Liver (tissue), 9 donors: ENCODE data around the gene GOSR1. TPM values are rescaled to one million over a fixed set of nuclear protein-coding genes. Genes with fewer than 3 reads are reported as not detected.

Experiments
- DNase-seq: peaks from one replicate; pipeline ENCODE4 v3.0.0-alpha.2; 2017; ENCODE audit warnings: low spot score
- H3K27ac ChIP-seq, 2 donors: one replicate each; pipeline ENCODE4 v1.7.0; 2013; ENCODE audit warnings: inconsistent platforms in 2 of 2, low read length in 2 of 2, control low read depth in 1 of 2, low read depth in 1 of 2, mild to moderate bottlenecking in 1 of 2
- H3K27me3 ChIP-seq, 4 donors: one replicate each; pipeline versions ENCODE4 v1.6.1 to v1.7.0; 2013; ENCODE audit warnings: low read length in 3 of 4, inconsistent platforms in 1 of 4, mild to moderate bottlenecking in 1 of 4, moderate library complexity in 1 of 4; ENCODE audit not compliant: control insufficient read depth in 4 of 4, insufficient read depth in 4 of 4
- H3K36me3 ChIP-seq, 4 donors: one replicate each; pipeline versions ENCODE4 v1.6.1 to v1.7.0; 2013; ENCODE audit warnings: low read length in 3 of 4, mild to moderate bottlenecking in 3 of 4, low read depth in 1 of 4, moderate library complexity in 1 of 4; ENCODE audit not compliant: control insufficient read depth in 4 of 4, insufficient read depth in 3 of 4
- H3K4me1 ChIP-seq, 4 donors: one replicate each; pipeline versions ENCODE4 v1.6.1 to v1.7.0; 2013; ENCODE audit warnings: low read length in 3 of 4, mild to moderate bottlenecking in 3 of 4, moderate library complexity in 1 of 4; ENCODE audit not compliant: control insufficient read depth in 4 of 4, insufficient read depth in 4 of 4
- H3K4me3 ChIP-seq, 3 donors: one replicate each; pipeline versions ENCODE4 v1.6.1 to v1.7.0; 2013; ENCODE audit warnings: low read length in 3 of 3, control low read depth in 1 of 3, low read depth in 1 of 3, mild to moderate bottlenecking in 1 of 3
- H3K9ac ChIP-seq, 2 donors: one replicate each; pipeline ENCODE4 v1.7.0; 2013; ENCODE audit warnings: low read length in 2 of 2, mild to moderate bottlenecking in 2 of 2, moderate library complexity in 2 of 2, control low read depth in 1 of 2, low read depth in 1 of 2
- H3K9me3 ChIP-seq, 4 donors: one replicate each; pipeline versions ENCODE4 v1.6.1 to v1.7.0; 2013; ENCODE audit warnings: low read length in 3 of 4; ENCODE audit not compliant: control insufficient read depth in 4 of 4
- FOXA1 ChIP-seq: IDR thresholded peaks from 2 replicates; pipeline ENCODE4 v1.6.1; 2016; ENCODE audit warnings: antibody characterized with exemption
- FOXA2 ChIP-seq: IDR thresholded peaks from 2 replicates; pipeline ENCODE4 v1.6.1; 2016; ENCODE audit warnings: antibody characterized with exemption
- GABPA ChIP-seq, 2 donors: IDR thresholded peaks in 1 of 2; conservative IDR thresholded peaks in 1 of 2; 2 replicates each; pipeline ENCODE4 v1.6.1; 2016; ENCODE audit warnings: antibody characterized with exemption in 2 of 2, mild to moderate bottlenecking in 1 of 2, moderate library complexity in 1 of 2
- HNF4A ChIP-seq, 2 donors: conservative IDR thresholded peaks; 2 replicates each; pipeline ENCODE4 v1.6.1; 2016; ENCODE audit warnings: antibody characterized with exemption in 2 of 2, mild to moderate bottlenecking in 2 of 2
- HNF4G ChIP-seq: IDR thresholded peaks from 2 replicates; pipeline ENCODE4 v1.6.1; 2016; ENCODE audit warnings: antibody characterized with exemption
- JUND ChIP-seq, 2 donors: IDR thresholded peaks; 2 replicates each; pipeline ENCODE4 v1.6.1; 2016; ENCODE audit warnings: antibody characterized with exemption in 2 of 2
- NR2F2 ChIP-seq: IDR thresholded peaks from 2 replicates; pipeline ENCODE4 v1.6.1; 2016; ENCODE audit warnings: antibody characterized with exemption
- RAD21 ChIP-seq, 2 donors: IDR thresholded peaks; 2 replicates each; pipeline ENCODE4 v1.6.1; 2016; ENCODE audit warnings: antibody characterized with exemption in 2 of 2, mild to moderate bottlenecking in 2 of 2
- RXRA ChIP-seq, 2 donors: IDR thresholded peaks; 2 replicates each; pipeline ENCODE4 v1.6.1; 2017 to 2018; ENCODE audit warnings: antibody characterized with exemption in 2 of 2, mild to moderate bottlenecking in 1 of 2
- SP1 ChIP-seq: IDR thresholded peaks from 2 replicates; pipeline ENCODE4 v1.6.1; 2018; ENCODE audit warnings: antibody characterized with exemption, mild to moderate bottlenecking
- TAF1 ChIP-seq: conservative IDR thresholded peaks from 2 replicates; pipeline ENCODE4 v1.6.1; 2016; ENCODE audit warnings: antibody characterized with exemption, mild to moderate bottlenecking
- YY1 ChIP-seq: IDR thresholded peaks from 2 replicates; pipeline ENCODE4 v1.6.1; 2016; ENCODE audit warnings: antibody characterized with exemption, mild to moderate bottlenecking
- WGBS: extraction: QIAGEN DNeasy Blood & Tissue Kit; methylation state at CpG from one replicate; pipeline ENCODE4 v1.1.7; 2013; 5-methylcytosine and 5-hydroxymethylcytosine counted together
- polyA plus RNA-seq, 2 donors: library from polyadenylated mRNA; stranded (reverse) in 1 of 2; unstranded in 1 of 2; fragments of 200-250 nt in 1 of 2; fragments of >200 nt in 1 of 2; fragmentation: Nextera tagmentation in 1 of 2; extraction: Ambion mirVana in 1 of 2; gene quantifications; one replicate each; pipeline versions ENCODE4 v1.2.1 to v1.2.3, GENCODE V29; 2013 to 2015
- total RNA-seq, 2 donors: library from RNA; depleted of rRNA; stranded (reverse); fragments of >200 nt; gene quantifications; one replicate each; pipeline ENCODE4 v1.2.3, GENCODE V29; 2014
- TF ChIP-seq, protein P1 (sequence below): IDR thresholded peaks from 2 replicates; pipeline ENCODE4 v1.6.1; 2016; ENCODE audit warnings: antibody characterized with exemption
- TF ChIP-seq, protein P2 (sequence below): fragments of 150-350 bp; IDR thresholded peaks from 2 replicates; pipeline ENCODE4 v1.5.1; 2017; ENCODE audit warnings: improper control_type of control experiment, low read depth, low read length; ENCODE audit not compliant: missing input control
- TF ChIP-seq, protein P3 (sequence below): IDR thresholded peaks from 2 replicates; pipeline ENCODE4 v1.6.1; 2016; ENCODE audit warnings: antibody characterized with exemption, mild to moderate bottlenecking
- TF ChIP-seq, protein P4 (sequence below): IDR thresholded peaks from 2 replicates; pipeline ENCODE4 v1.6.1; 2016; ENCODE audit warnings: antibody characterized with exemption
- TF ChIP-seq, protein P5 (sequence below): IDR thresholded peaks from 2 replicates; pipeline ENCODE4 v1.6.1; 2016; ENCODE audit warnings: antibody characterized with exemption
- donor health status: healthy.
- donor health status: healthy.
- donor health status: healthy.
- donor health status: healthy.
- donor health status: healthy.

GOSR1 gene
- total and polyA plus RNA-seq, 4 donors: 15.0 to 40.4 (median 26.3) TPM

DNA sequence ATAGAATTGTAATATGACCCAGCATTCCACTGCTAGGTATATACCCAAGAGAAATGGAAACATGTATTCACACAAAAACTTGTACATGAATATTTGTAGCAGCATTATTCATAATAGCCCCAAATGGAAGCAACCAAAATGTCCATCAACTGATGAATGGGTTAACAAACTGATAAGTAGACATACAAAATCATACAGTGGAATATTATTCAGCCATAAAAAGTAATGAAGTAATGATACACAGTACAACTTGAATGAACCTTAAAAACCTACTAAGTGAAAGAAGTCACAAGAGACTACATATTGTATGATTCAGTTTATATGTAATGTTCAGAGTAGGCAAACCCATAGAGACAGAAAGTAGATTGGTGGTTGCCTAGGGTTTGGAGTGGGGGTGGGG lies 40.5 kb upstream of the GOSR1 start:
- no peak overlapping the region for H3K9ac ChIP-seq
- no peak overlapping the region for H3K4me3 ChIP-seq
- H3K27ac ChIP-seq: no peak overlapping the region
- no peaks in the 10 kb centered on the region for H3K9me3 ChIP-seq
- peaks cover 0 to 9% (median 2%) of the 10 kb centered on the region in 4 donors for H3K36me3 ChIP-seq
- TF ChIP-seq SP1: no peak
- TF ChIP-seq, protein P1, sequence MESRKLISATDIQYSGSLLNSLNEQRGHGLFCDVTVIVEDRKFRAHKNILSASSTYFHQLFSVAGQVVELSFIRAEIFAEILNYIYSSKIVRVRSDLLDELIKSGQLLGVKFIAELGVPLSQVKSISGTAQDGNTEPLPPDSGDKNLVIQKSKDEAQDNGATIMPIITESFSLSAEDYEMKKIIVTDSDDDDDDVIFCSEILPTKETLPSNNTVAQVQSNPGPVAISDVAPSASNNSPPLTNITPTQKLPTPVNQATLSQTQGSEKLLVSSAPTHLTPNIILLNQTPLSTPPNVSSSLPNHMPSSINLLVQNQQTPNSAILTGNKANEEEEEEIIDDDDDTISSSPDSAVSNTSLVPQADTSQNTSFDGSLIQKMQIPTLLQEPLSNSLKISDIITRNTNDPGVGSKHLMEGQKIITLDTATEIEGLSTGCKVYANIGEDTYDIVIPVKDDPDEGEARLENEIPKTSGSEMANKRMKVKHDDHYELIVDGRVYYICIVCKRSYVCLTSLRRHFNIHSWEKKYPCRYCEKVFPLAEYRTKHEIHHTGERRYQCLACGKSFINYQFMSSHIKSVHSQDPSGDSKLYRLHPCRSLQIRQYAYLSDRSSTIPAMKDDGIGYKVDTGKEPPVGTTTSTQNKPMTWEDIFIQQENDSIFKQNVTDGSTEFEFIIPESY: no peak
- TF ChIP-seq, protein P2, sequence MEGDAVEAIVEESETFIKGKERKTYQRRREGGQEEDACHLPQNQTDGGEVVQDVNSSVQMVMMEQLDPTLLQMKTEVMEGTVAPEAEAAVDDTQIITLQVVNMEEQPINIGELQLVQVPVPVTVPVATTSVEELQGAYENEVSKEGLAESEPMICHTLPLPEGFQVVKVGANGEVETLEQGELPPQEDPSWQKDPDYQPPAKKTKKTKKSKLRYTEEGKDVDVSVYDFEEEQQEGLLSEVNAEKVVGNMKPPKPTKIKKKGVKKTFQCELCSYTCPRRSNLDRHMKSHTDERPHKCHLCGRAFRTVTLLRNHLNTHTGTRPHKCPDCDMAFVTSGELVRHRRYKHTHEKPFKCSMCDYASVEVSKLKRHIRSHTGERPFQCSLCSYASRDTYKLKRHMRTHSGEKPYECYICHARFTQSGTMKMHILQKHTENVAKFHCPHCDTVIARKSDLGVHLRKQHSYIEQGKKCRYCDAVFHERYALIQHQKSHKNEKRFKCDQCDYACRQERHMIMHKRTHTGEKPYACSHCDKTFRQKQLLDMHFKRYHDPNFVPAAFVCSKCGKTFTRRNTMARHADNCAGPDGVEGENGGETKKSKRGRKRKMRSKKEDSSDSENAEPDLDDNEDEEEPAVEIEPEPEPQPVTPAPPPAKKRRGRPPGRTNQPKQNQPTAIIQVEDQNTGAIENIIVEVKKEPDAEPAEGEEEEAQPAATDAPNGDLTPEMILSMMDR: no peak
- TF ChIP-seq NR2F2: no peak
- TF ChIP-seq, protein P3, sequence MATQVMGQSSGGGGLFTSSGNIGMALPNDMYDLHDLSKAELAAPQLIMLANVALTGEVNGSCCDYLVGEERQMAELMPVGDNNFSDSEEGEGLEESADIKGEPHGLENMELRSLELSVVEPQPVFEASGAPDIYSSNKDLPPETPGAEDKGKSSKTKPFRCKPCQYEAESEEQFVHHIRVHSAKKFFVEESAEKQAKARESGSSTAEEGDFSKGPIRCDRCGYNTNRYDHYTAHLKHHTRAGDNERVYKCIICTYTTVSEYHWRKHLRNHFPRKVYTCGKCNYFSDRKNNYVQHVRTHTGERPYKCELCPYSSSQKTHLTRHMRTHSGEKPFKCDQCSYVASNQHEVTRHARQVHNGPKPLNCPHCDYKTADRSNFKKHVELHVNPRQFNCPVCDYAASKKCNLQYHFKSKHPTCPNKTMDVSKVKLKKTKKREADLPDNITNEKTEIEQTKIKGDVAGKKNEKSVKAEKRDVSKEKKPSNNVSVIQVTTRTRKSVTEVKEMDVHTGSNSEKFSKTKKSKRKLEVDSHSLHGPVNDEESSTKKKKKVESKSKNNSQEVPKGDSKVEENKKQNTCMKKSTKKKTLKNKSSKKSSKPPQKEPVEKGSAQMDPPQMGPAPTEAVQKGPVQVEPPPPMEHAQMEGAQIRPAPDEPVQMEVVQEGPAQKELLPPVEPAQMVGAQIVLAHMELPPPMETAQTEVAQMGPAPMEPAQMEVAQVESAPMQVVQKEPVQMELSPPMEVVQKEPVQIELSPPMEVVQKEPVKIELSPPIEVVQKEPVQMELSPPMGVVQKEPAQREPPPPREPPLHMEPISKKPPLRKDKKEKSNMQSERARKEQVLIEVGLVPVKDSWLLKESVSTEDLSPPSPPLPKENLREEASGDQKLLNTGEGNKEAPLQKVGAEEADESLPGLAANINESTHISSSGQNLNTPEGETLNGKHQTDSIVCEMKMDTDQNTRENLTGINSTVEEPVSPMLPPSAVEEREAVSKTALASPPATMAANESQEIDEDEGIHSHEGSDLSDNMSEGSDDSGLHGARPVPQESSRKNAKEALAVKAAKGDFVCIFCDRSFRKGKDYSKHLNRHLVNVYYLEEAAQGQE: no peak
- TF ChIP-seq RXRA (IDR thresholded peaks at IDR 0.05): no peak
- TF ChIP-seq GABPA (IDR thresholded peaks at IDR 0.05 in 1 of 2, conservative IDR thresholded peaks at IDR 0.05 in 1 of 2): no peak
- TF ChIP-seq FOXA1: no peak
- TF ChIP-seq JUND (IDR thresholded peaks at IDR 0.05): no peak
- TF ChIP-seq HNF4A (conservative IDR thresholded peaks at IDR 0.05): no peak
- no peaks in the 10 kb centered on the region for H3K4me1 ChIP-seq
- no peak for DNase-seq
- H3K27me3 ChIP-seq: no peaks in the 10 kb centered on the region

DNA sequence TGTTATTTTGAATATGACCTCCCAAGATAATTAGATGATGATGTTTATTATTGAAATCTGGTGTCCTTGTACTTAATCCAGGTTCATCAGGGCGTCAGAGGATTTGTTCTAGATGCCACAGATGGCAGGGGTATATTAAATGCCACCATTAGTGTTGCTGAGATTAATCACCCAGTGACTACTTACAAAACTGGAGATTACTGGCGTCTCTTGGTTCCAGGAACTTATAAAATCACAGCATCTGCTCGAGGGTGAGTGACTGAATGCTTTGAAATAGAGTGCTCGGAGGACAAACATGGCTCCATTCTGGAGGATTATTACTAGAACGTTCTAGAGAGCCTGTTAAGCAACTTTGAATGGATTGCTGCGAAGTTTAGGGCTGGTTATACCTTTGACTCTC lies 33.5 kb upstream of the GOSR1 start:
- Histone ChIP-seq H3K27me3 (no peaks in the 10 kb centered on the region), H3K9me3 (no peaks in the 10 kb centered on the region), H3K27ac (no peak overlapping the region), H3K36me3 (peaks cover 1 to 15% (median 12%) of the 10 kb centered on the region in 4 donors), H3K4me3 (no peak overlapping the region), H3K4me1 (no peaks in the 10 kb centered on the region), H3K9ac (no peak overlapping the region)
- 88% methylated on average over 6 of the region's 6 CpGs for WGBS
- DNase-seq: no peak
- TF ChIP-seq, protein P4, sequence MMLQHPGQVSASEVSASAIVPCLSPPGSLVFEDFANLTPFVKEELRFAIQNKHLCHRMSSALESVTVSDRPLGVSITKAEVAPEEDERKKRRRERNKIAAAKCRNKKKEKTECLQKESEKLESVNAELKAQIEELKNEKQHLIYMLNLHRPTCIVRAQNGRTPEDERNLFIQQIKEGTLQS: no peak
- TF ChIP-seq GABPA (IDR thresholded peaks at IDR 0.05 in 1 of 2, conservative IDR thresholded peaks at IDR 0.05 in 1 of 2) (no peak), RXRA (IDR thresholded peaks at IDR 0.05) (no peak), NR2F2 (no peak), TAF1 (no peak), RAD21 (IDR thresholded peaks at IDR 0.05) (no peak), YY1 (no peak), FOXA2 (no peak), HNF4G (no peak), JUND (IDR thresholded peaks at IDR 0.05) (no peak), HNF4A (conservative IDR thresholded peaks at IDR 0.05) (no peak)
- TF ChIP-seq, protein P2: no peak
- TF ChIP-seq, protein P1: no peak
- TF ChIP-seq, protein P5, sequence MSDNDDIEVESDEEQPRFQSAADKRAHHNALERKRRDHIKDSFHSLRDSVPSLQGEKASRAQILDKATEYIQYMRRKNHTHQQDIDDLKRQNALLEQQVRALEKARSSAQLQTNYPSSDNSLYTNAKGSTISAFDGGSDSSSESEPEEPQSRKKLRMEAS: no peak
